DMS153 treated with DMSO at 0.1 percent for 48 hours (cell line): Measurements from ENCODE around the gene USP17L29.
"Not testable (repeated sequence)": the region's sequence is repeated elsewhere in the genome, so short reads cannot be mapped to it uniquely, and the experiment has no call there.

ENCODE experiments used
- DNase-seq: peaks from one replicate; lab custom pipeline; 2025; ENCODE audit not compliant: unreplicated experiment; lab: John Stamatoyannopoulos, UW

The USP17L29 gene

GRCh38 chr4:9353338-9353737, at the start of gene USP17L29:
Gene USP17L29 (plus strand): TSS chr4:9353638. CDS start chr4:9353638, 0 bp downstream.
- DNase-seq: not testable (repeated sequence)

GRCh38 chr4:9324191-9324590, 29.2 kb upstream of the USP17L29 start:
- DNase-seq: not testable (repeated sequence)

GRCh38 chr4:9324865-9325264, 28.6 kb upstream of the USP17L29 start, which contains the start of gene USP17L24:
Gene USP17L24 (plus strand): TSS chr4:9325165. CDS start chr4:9325165, 0 bp downstream.
- DNase-seq: not testable (repeated sequence)

- not testable (repeated sequence) for DNase-seq
These were observed 23.8 kb upstream of the USP17L29 start, which contains the start of gene USP17L25 for GRCh38 chr4:9329611-9330010. Gene USP17L25 (plus strand): TSS chr4:9329911. CDS start chr4:9329911, 0 bp downstream.

GRCh38 chr4:9334358-9334757, 19.1 kb upstream of the USP17L29 start, which contains the start of gene USP17L26:
Gene USP17L26 (plus strand): TSS chr4:9334658. CDS start chr4:9334658, 0 bp downstream.
- not testable (repeated sequence) for DNase-seq

DNA sequence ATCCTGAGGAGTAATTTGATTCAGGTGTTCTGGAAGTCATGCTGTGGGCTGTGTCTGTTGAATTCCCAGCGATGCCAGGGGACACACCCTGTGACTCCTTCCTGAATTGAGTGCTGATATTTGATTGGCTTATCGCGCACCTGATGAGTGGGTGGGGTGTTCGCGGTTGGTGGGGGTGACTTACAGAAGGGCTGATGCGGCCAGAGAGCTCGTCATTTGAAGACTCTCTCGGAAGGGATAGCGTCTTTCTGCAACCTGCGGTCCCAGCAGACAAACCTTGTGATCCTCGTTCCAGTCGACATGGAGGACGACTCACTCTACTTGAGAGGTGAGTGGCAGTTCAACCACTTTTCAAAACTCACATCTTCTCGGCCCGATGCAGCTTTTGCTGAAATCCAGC, 14.3 kb upstream of the USP17L29 start, which contains the start of gene USP17L5:
TSS of gene USP17L5 (plus strand) at position 301 of the 400 bp plus-strand sequence. CDS start at position 301, 0 bp downstream.
- DNase-seq: not testable (repeated sequence)

GRCh38 chr4:9343848-9344247, 9.6 kb upstream of the USP17L29 start, which contains the start of gene USP17L27:
Gene USP17L27 (plus strand): TSS chr4:9344148. CDS start chr4:9344148, 0 bp downstream.
- DNase-seq: not testable (repeated sequence)

GRCh38 chr4:9348593-9348992, 4.8 kb upstream of the USP17L29 start, which contains the start of gene USP17L28:
Gene USP17L28 (plus strand): TSS chr4:9348893. CDS start chr4:9348893, 0 bp downstream.
- DNase-seq: not testable (repeated sequence)

DNA sequence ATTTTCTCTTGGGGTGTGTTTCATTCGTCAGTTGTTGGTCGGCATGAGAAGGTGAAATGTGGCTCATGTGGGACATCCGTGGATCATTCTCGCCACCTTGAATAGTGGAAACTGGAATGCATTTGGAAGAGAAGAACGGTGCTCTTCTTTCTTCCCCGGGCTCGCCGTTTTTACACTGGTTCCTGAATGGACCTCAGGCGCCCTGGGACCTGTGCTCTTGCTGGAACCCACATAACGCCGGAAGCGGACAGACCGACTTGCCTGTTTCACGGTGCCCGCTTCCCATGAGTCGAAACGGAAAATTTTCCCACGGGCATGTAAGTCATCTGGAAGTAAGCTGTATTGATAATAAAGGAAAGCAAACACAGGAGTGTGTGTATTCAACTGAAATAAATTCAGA, 2.6 kb upstream of the USP17L29 start:
- DNase-seq: not testable (repeated sequence)

- DNase-seq: not testable (repeated sequence)
These were observed 9.4 kb downstream of the USP17L29 start, which contains the start of gene USP17L30 for GRCh38 chr4:9362829-9363228. Gene USP17L30 (plus strand): TSS chr4:9363129. CDS start chr4:9363129, 0 bp downstream.

DNA sequence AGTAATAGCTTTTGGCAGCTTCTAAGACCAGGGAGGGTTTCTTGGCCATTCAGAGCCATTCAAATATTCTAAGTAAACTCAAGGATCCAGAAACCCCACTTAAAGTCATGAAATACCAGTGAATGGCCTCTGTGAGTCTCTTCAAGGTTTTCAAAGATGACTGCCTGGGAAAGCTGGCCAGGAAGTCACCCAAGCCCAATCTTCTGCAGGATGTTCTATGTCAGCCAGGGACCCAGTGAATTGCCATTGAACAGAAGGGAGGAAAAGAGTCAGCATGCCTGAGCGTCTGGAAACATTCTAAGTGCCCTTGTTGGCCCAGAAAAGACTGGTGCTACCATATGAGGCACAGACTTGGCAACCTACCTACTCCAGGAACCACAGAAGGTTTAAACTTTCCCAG, 26.4 kb downstream of the USP17L29 start:
- DNase-seq: not testable (repeated sequence)

- DNase-seq: not testable (repeated sequence)
These were observed 27.6 kb downstream of the USP17L29 start for GRCh38 chr4:9381012-9381534.

- DNase-seq: no peak
These were observed 30.7 kb downstream of the USP17L29 start for GRCh38 chr4:9384126-9384525.

GRCh38 chr4:9389001-9389400, 35.6 kb downstream of the USP17L29 start:
- DNase-seq: not testable (repeated sequence)
